ENCODE data around the gene DLST. TPM values are rescaled to one million over a fixed set of nuclear protein-coding genes. Genes with fewer than 3 reads are reported as not detected.
"Not testable (repeated sequence)": the region's sequence is repeated elsewhere in the genome, so short reads cannot be mapped to it uniquely, and the experiment has no call there.

The DLST gene
- total RNA-seq, 1 experiment from 2014 or later = 55.7 TPM

- in situ Hi-C loops (cut with HindIII; ENCODE audit: low pct_unique_long_range_greater_than_20kb, low sequenced_read_pairs) = no loop called here
- no peak for DNase-seq (ENCODE audit: low read depth)
Observed at GRCh38 chr14:74927225-74927624, 45.5 kb downstream of the DLST start.

GRCh38 chr14:74929242-74929641 lies 47.5 kb downstream of the DLST start:
- in situ Hi-C loops (cut with HindIII; ENCODE audit: low pct_unique_long_range_greater_than_20kb, low sequenced_read_pairs) = no loop called here
- DNase-seq (ENCODE audit: low read depth) = no peak

- in situ Hi-C loops (cut with HindIII; ENCODE audit: low pct_unique_long_range_greater_than_20kb, low sequenced_read_pairs); DNase-seq (ENCODE audit: low read depth): not testable (repeated sequence)
Observed at GRCh38 chr14:74931744-74932143, 50.0 kb downstream of the DLST start.

- in situ Hi-C loops (cut with HindIII; ENCODE audit: low pct_unique_long_range_greater_than_20kb, low sequenced_read_pairs) = no loop called here
- DNase-seq (ENCODE audit: low read depth) = no peak
Observed at GRCh38 chr14:74932401-74932901, 50.7 kb downstream of the DLST start.

- in situ Hi-C loops (cut with HindIII; ENCODE audit: low pct_unique_long_range_greater_than_20kb, low sequenced_read_pairs) = not testable (repeated sequence)
Observed at GRCh38 chr14:74932936-74933335, 51.2 kb downstream of the DLST start.

GRCh38 chr14:74934041-74934440 lies 52.3 kb downstream of the DLST start:
- in situ Hi-C loops (cut with HindIII; ENCODE audit: low pct_unique_long_range_greater_than_20kb, low sequenced_read_pairs) = no loop called here
- no peak for DNase-seq (ENCODE audit: low read depth)

More at GRCh38 chr14:74932936-74933335, 51.2 kb downstream of the DLST start:
- DNase-seq (ENCODE audit: low read depth) = not testable (repeated sequence)

GRCh38 chr14:74934476-74935359 lies 53.0 kb downstream of the DLST start:
- in situ Hi-C loops (cut with HindIII; ENCODE audit: low pct_unique_long_range_greater_than_20kb, low sequenced_read_pairs) = no loop called here
- no peak for DNase-seq (ENCODE audit: low read depth)

- in situ Hi-C loops (cut with HindIII; ENCODE audit: low pct_unique_long_range_greater_than_20kb, low sequenced_read_pairs) = no loop called here
- no peak for DNase-seq (ENCODE audit: low read depth)
Observed at GRCh38 chr14:74935360-74935680, 53.6 kb downstream of the DLST start.

GRCh38 chr14:74936151-74936550 lies 54.4 kb downstream of the DLST start:
- in situ Hi-C loops (cut with HindIII; ENCODE audit: low pct_unique_long_range_greater_than_20kb, low sequenced_read_pairs) = no loop called here
- DNase-seq (ENCODE audit: low read depth) = no peak

GRCh38 chr14:74936731-74937130 lies 55.0 kb downstream of the DLST start:
- no peak for DNase-seq (ENCODE audit: low read depth)
- in situ Hi-C loops (cut with HindIII; ENCODE audit: low pct_unique_long_range_greater_than_20kb, low sequenced_read_pairs) = no loop called here

GRCh38 chr14:74937171-74937570 lies 55.5 kb downstream of the DLST start:
- DNase-seq (ENCODE audit: low read depth) = no peak
- in situ Hi-C loops (cut with HindIII; ENCODE audit: low pct_unique_long_range_greater_than_20kb, low sequenced_read_pairs) = no loop called here

- in situ Hi-C loops (cut with HindIII; ENCODE audit: low pct_unique_long_range_greater_than_20kb, low sequenced_read_pairs) = no loop called here
- DNase-seq (ENCODE audit: low read depth) = no peak
Observed at GRCh38 chr14:74938531-74939495, 57.1 kb downstream of the DLST start.

- no peak for DNase-seq (ENCODE audit: low read depth)
- in situ Hi-C loops (cut with HindIII; ENCODE audit: low pct_unique_long_range_greater_than_20kb, low sequenced_read_pairs) = no loop called here
Observed at GRCh38 chr14:74940956-74941565, 59.3 kb downstream of the DLST start.

GRCh38 chr14:74941676-74942097 lies 60.0 kb downstream of the DLST start:
- in situ Hi-C loops (cut with HindIII; ENCODE audit: low pct_unique_long_range_greater_than_20kb, low sequenced_read_pairs) = no loop called here
- DNase-seq (ENCODE audit: low read depth) = no peak

- DNase-seq (ENCODE audit: low read depth) = no peak
- in situ Hi-C loops (cut with HindIII; ENCODE audit: low pct_unique_long_range_greater_than_20kb, low sequenced_read_pairs) = no loop called here
Observed at GRCh38 chr14:74942181-74942580, 60.5 kb downstream of the DLST start.

GRCh38 chr14:74942608-74943007 lies 60.9 kb downstream of the DLST start:
- in situ Hi-C loops (cut with HindIII; ENCODE audit: low pct_unique_long_range_greater_than_20kb, low sequenced_read_pairs) = no loop called here
- no peak for DNase-seq (ENCODE audit: low read depth)

- no peak for DNase-seq (ENCODE audit: low read depth)
- in situ Hi-C loops (cut with HindIII; ENCODE audit: low pct_unique_long_range_greater_than_20kb, low sequenced_read_pairs) = no loop called here
Observed at GRCh38 chr14:74945261-74945851, 63.6 kb downstream of the DLST start.

All from Caki2 (cell line).